COR-L47 (cell line): Measurements from ENCODE around the gene KSR1.

Experiments
- DNase-seq: peaks from one replicate; lab custom pipeline; 2025; lab: John Stamatoyannopoulos, UW

Gene KSR1

DNA sequence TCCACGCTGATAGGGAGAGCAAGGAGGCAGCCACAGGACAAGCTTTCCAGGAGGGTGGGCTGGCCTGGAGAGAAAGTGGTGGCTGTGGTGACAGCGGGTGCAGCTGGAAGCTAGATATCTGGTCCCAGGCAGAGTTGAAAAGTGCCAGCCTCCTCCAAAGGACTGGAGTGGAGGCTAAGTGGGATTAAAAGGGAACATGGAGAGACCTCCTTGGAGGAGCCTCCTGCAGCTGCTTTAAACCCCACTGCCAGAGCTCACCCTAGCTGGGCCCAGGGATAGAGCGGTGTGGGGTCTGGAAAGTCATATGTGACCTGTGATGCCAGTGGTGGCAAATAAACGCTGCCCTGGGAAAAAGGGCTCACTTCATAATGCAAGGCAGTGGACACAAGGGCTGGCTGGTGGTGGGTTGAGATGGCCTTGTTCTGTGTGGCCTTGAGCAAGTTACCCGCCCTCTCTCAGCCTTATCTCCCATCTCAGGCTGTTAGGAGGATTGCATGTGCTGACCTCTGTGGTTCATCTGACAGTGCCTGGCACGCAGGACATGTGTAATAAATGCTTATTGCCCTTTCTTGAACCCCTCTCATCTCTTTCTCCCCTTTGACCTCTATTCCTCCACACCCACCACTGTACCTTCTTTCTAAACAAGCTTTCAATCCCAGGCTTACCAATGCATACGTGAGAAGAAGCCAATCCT, 113.8 kb downstream of the KSR1 start:
- DNase-seq, result no peak

- DNase-seq, result no peak
Measured at GRCh38 chr17:27570578-27570914, 114.3 kb downstream of the KSR1 start.

- no peak for DNase-seq
Measured at GRCh38 chr17:27571563-27572352, 115.5 kb downstream of the KSR1 start.

GRCh38 chr17:27572665-27573064, 116.4 kb downstream of the KSR1 start:
- DNase-seq, result no peak

- no peak for DNase-seq
Measured at GRCh38 chr17:27573548-27573947, 117.3 kb downstream of the KSR1 start.

DNA sequence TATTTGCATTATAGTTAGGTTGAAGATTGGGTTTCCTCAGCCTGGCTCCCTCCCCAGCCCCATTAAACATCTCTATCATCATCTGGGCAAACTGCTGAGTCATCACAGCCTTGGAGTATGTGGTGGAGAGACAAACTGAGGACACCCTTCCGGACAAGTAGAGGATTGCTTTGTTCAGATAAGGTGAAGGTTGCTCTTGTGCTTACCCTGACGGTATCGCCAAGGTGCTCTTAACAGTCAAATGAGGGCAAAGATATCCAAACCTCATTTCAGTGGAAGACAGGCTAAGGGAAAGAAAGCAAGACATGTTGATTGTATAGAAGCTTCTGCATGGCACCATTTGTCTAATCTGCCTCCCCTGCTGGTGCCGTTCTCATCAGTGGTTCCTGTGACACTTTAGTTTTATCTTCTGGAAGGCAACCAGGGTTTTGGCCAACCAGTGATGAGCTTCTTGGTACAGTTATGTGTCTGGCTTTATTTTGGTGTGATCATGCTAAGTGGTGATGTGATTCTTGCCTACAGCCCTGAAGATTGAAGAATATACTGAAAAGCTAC, 117.8 kb downstream of the KSR1 start:
- no peak for DNase-seq

DNA sequence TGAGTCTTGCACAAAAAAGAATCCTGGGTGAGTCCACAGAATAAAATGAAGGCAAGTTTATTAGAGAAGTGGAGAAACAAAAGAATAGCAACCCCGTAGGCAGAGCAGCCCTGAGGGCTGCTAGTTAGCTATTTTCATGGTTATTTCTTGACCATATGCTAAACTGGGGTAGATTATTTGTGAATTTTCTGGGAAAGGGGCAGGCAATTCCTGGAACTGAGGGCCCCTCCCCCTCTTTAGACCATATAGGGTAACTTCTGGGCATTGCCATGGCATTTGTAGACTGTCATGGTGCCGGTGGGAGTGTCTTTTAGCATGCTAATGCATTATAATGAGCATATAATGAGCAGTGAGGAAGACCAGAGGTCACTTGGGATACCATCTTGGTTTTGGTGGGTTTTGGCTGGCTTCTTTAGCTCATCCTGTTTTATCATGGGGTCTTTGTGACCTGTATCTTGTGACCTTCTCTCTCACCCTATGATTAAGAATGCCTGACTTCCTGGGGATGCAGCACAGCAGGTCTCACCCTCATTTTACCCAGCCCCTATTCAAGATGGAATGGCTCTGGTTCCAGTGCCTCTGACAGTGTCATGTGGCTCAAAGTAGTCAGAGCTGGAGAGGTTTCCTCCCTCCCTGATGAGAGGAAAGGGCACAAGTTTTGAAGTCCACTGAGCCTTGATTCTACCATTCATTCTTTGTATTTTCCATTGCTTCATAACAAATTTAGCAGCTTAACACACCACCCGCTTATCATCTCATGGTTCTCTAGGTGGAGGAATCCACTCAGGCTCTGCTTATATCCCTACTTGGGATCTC, 119.1 kb downstream of the KSR1 start:
- DNase-seq, result no peak

DNA sequence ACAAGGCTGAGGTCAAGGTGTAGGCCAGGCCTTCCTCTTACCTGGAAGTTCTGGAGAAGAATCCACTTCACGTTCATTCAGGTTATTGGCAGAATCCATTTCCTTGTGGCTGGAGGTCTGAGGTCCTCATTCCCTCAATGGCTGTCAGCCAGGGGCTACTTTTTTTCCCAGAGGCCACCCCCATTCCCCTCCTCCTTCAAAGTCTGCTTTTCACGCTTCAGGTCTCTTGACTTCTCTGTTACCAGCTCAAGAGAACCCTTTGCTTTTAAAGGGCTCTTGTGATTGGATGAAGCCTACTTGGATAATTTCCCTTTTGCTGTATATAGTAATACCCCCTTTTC, 119.6 kb downstream of the KSR1 start:
- no peak for DNase-seq

- DNase-seq, result no peak
Measured at GRCh38 chr17:27576477-27577083, 120.3 kb downstream of the KSR1 start.

- DNase-seq, result no peak
Measured at GRCh38 chr17:27577121-27577761, 121.0 kb downstream of the KSR1 start.

GRCh38 chr17:27577884-27578717, 121.9 kb downstream of the KSR1 start:
- DNase-seq, result no peak

DNA sequence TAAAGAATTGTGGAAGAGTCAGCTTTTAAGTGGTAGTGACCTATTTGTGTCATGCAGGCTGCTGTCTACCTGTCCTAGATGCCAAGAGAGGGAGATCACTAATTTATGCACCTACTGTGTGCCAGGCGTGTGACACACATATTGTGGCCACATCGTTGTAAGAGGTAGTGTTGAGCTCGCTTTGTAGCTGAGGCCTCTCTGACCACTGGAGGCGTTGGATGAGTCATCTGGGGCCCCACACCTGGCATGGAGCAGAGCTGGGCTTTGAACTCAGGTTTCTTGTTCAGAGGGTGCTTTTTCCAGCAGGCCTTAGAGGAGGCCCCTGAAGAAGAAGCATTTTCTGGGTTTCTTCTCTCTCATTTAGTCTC, 122.5 kb downstream of the KSR1 start:
- no peak for DNase-seq

DNA sequence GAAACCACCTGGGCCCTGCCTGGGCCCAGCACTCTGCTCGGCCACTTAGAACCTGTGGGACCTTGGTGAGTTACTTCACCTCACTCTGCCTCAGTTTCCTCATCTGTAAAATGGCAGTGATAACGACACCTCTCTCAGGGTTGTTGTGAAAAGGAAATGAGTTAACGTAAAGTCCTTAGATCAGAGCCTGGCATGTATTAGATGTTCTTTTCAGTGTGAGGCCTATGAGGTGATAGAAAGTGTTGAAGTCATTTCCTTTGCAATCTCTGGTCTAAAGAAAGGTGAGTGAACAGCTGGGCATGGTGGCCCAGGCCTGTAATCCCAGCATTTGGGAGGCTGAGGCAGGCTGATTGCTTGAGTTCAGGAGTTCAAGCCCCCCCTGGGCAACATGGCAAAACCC, 123.1 kb downstream of the KSR1 start:
- no peak for DNase-seq

DNA sequence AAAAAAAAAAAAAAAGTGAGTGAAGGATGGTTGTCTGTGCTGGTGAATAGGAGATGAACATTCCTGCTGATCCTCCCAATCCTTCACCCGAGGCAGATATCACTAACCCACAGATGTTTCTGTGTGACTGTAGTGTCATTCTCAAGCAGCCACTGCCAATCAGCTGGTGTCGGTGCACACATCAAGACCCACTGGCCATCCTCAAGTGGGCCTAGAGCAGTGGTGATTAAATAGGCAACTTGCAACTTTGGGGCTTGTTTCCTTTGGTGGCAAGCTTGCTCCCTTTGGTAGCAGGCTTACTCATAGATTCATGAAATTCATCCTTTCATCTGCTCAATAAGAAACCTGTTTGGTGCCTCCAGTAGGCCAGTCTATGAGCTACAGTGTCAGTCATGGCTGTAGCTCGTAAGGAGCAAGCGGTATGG, 123.7 kb downstream of the KSR1 start:
- DNase-seq, result no peak

- DNase-seq, result no peak
Measured at GRCh38 chr17:27581016-27581415, 124.8 kb downstream of the KSR1 start.

DNA sequence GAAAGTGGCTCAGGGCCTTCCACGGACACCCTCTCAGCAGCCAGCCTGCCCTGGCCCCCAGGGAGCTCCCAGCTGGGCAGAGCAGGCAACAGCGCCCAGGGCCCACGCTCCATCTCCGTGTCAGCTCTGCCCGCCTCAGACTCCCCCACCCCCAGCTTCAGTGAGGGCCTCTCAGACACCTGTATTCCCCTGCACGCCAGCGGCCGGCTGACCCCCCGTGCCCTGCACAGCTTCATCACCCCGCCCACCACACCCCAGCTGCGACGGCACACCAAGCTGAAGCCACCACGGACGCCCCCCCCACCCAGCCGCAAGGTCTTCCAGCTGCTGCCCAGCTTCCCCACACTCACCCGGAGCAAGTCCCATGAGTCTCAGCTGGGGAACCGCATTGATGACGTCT, 126.4 kb downstream of the KSR1 start:
- no peak for DNase-seq

DNA sequence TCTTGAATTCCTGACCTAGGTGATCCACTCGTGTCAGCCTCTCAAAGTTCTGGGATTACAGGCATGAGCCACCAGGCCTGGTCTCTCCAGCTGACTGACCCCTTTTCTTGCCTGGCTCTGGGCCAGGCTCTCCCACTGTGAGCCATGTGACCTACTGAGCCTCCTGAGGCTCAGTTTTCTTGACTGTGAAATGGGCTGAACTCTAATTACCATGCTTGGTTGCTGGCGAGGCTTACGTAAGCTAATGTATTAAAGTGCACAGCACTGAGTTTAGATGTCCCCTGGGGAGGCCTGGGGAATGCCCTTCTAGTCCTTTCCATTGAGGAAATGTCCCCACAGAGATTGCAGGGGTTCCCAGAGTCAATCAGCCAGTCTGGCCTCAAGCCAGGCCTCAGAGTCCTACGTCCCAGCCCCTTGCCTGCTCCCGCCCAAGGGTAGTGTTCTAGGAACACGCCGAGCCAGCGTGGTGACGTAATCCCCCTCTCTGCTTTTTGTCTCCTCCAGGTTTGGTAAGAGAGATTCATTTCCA, 129.0 kb downstream of the KSR1 start:
- DNase-seq, result no peak

DNA sequence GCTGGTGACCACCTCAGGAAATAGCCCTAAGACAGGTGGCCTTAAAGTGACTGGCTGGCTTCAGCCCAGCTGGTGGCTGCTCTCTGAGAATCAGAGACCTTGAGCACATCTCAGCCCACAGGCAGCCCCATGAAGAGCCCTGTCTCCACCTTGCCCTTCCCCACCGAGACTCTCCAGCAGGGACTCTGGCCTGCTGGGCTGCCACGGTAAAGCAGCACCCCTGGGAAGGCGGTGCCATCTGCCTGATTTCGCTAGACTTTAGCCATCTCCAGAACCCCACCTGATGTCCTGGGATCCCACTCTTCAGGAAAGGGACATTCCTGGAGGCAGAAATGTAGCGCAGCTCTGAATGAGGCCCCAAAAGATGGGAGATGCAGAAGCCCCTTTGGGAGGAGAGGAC, 129.5 kb downstream of the KSR1 start:
- no peak for DNase-seq

GRCh38 chr17:27586203-27586721, 130.0 kb downstream of the KSR1 start:
- no peak for DNase-seq

DNA sequence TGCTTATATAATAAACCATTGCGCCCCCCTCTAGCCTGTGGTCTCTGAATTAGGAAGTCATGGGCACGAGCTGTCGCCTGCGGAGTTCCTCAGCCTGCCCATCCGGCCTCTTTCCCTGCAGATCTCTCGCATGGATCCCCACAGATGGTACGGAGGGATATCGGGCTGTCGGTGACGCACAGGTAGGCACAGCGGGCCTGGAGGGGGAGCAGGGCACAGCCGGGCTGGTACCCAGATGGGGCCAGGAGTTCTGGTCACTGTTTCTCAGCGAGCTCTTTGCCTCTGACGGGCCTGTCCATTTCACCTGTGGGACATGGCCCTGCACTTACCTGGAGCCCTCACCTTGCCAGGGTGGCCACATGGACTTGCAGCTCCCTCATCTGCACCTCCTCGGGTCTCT, 132.1 kb downstream of the KSR1 start:
- DNase-seq, result no peak
